GM21576 (cell line): ENCODE results near the gene PCNT.
"Not testable (repeated sequence)": the region's sequence is repeated elsewhere in the genome, so short reads cannot be mapped to it uniquely, and the experiment has no call there.

ENCODE experiments used
- ATAC-seq: cut with Tn5 transposase; IDR thresholded peaks from one replicate; pipeline ENCODE4 v1.9.1; 2021; ENCODE audit warnings: mild to moderate bottlenecking, moderate library complexity; ENCODE audit not compliant: unreplicated experiment

The PCNT gene

GRCh38 chr21:46307625-46308024 lies 16.3 kb upstream of the PCNT start:
- ATAC-seq = no peak

GRCh38 chr21:46308431-46308830 lies 15.5 kb upstream of the PCNT start:
- ATAC-seq = no peak

GRCh38 chr21:46310260-46310659 lies 13.7 kb upstream of the PCNT start:
- ATAC-seq = not testable (repeated sequence)

GRCh38 chr21:46311568-46311967 lies 12.4 kb upstream of the PCNT start:
- no peak for ATAC-seq

GRCh38 chr21:46312949-46313348 lies 11.0 kb upstream of the PCNT start:
- no peak for ATAC-seq

- ATAC-seq = no peak
Observed at GRCh38 chr21:46314441-46315020, 9.4 kb upstream of the PCNT start.

- no peak for ATAC-seq
Observed at GRCh38 chr21:46316708-46317324, 7.1 kb upstream of the PCNT start.

GRCh38 chr21:46317710-46318463 lies 6.1 kb upstream of the PCNT start:
- ATAC-seq = no peak

- no peak for ATAC-seq
Observed at GRCh38 chr21:46318464-46318845, 5.5 kb upstream of the PCNT start.

- no peak for ATAC-seq
Observed at GRCh38 chr21:46319186-46319585, 4.8 kb upstream of the PCNT start.

- ATAC-seq = no peak
Observed at GRCh38 chr21:46320331-46320801, 3.6 kb upstream of the PCNT start.

- ATAC-seq = no peak
Observed at GRCh38 chr21:46322351-46323226, 1.4 kb upstream of the PCNT start.

- no peak for ATAC-seq
Observed at GRCh38 chr21:46323227-46323709, 688 bp upstream of the PCNT start.

- peak; percentile 52 for ATAC-seq
Observed at GRCh38 chr21:46324390-46325072, 575 bp downstream of the PCNT start.

- no peak for ATAC-seq
Observed at GRCh38 chr21:46325073-46325912, 1.3 kb downstream of the PCNT start.

GRCh38 chr21:46326110-46326703 lies 2.3 kb downstream of the PCNT start:
- no peak for ATAC-seq

GRCh38 chr21:46327711-46328110 lies 3.8 kb downstream of the PCNT start:
- no peak for ATAC-seq

- ATAC-seq = no peak
Observed at GRCh38 chr21:46328151-46328550, 4.2 kb downstream of the PCNT start.

- ATAC-seq = no peak
Observed at GRCh38 chr21:46329796-46330195, 5.8 kb downstream of the PCNT start.
